GM19397 (cell line): Measurements from ENCODE around the gene MXI1.

Experiments
- ATAC-seq: cut with Tn5 transposase; IDR thresholded peaks from one replicate; pipeline ENCODE4 v1.9.1; 2021; ENCODE audit warnings: mild to moderate bottlenecking, moderate library complexity; ENCODE audit not compliant: unreplicated experiment

The MXI1 gene

GRCh38 chr10:110207011-110207804, at the start of gene MXI1:
TSS of gene MXI1 (plus strand) at chr10:110207605. CDS start at chr10:110207809, 204 bp downstream.
- ATAC-seq: peak; percentile 53

GRCh38 chr10:110158051-110159005, 49.1 kb upstream of the MXI1 start:
- ATAC-seq: no peak

GRCh38 chr10:110160081-110160480, 47.3 kb upstream of the MXI1 start:
- no peak for ATAC-seq

- ATAC-seq: no peak
These were observed 46.9 kb upstream of the MXI1 start for GRCh38 chr10:110160522-110160921.

GRCh38 chr10:110162741-110163145, 44.7 kb upstream of the MXI1 start:
- ATAC-seq: no peak

- no peak for ATAC-seq
These were observed 44.1 kb upstream of the MXI1 start for GRCh38 chr10:110163192-110163773.

- ATAC-seq: no peak
These were observed 43.6 kb upstream of the MXI1 start for GRCh38 chr10:110163841-110164240.

- no peak for ATAC-seq
These were observed 42.2 kb upstream of the MXI1 start for GRCh38 chr10:110165239-110165638.

GRCh38 chr10:110167149-110167548, 40.3 kb upstream of the MXI1 start:
- ATAC-seq: no peak

- ATAC-seq: no peak
These were observed 38.6 kb upstream of the MXI1 start for GRCh38 chr10:110168601-110169481.

GRCh38 chr10:110169586-110169985, 37.8 kb upstream of the MXI1 start:
- no peak for ATAC-seq

- no peak for ATAC-seq
These were observed 37.0 kb upstream of the MXI1 start for GRCh38 chr10:110170142-110170971.

GRCh38 chr10:110171032-110171431, 36.4 kb upstream of the MXI1 start:
- no peak for ATAC-seq

GRCh38 chr10:110172155-110172554, 35.2 kb upstream of the MXI1 start:
- ATAC-seq: no peak

GRCh38 chr10:110174201-110174600, 33.2 kb upstream of the MXI1 start:
- no peak for ATAC-seq

GRCh38 chr10:110174816-110175215, 32.6 kb upstream of the MXI1 start:
- ATAC-seq: no peak

GRCh38 chr10:110175406-110175805, 32.0 kb upstream of the MXI1 start:
- no peak for ATAC-seq

GRCh38 chr10:110176141-110177030, 31.0 kb upstream of the MXI1 start:
- ATAC-seq: no peak

- no peak for ATAC-seq
These were observed 28.2 kb upstream of the MXI1 start for GRCh38 chr10:110179220-110179619.
